Measurements from ENCODE around the gene DMRTA2.

Gene DMRTA2

DNA sequence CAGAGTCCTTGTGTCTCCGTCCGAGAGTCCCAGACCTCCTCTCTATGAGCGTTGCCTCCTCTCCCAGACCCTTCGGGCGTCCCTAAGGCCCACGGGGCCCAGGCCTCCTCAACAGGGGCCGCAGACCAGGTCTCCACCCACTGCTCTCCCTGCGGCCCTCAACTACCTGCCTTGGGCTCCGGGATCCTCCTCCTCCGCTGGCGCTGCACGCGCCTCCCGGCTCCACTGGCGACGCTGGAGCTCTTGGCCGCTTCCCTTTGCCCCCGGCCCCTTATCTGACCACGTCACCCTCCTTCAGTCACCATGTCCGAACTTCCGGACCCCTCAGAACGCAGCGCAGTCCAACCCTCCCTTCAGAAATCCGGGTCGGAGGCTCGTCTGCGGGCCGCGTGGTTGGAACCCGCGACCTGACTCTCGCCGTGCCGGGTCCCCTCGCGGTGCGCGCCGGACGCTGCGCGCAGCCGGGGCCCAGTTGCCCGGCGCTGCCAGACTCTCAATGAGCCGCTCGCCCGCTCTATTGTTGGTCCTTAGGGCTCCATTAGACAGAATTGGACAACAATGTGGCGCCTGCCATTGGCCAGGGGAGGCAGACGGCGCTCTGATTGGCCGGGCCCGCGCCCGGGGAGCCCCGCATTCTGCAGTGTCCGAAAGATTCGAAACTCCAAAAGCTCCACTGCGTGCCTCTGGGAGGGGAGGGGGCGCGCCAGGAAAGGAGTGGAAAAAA lies at the start of gene DMRTA2:
Gene DMRTA2 (minus strand): TSS at position 498 of the 724 bp plus-strand sequence. CDS start 1,907 bp downstream, outside the sequence.
- DNase-seq = no peak

DNA sequence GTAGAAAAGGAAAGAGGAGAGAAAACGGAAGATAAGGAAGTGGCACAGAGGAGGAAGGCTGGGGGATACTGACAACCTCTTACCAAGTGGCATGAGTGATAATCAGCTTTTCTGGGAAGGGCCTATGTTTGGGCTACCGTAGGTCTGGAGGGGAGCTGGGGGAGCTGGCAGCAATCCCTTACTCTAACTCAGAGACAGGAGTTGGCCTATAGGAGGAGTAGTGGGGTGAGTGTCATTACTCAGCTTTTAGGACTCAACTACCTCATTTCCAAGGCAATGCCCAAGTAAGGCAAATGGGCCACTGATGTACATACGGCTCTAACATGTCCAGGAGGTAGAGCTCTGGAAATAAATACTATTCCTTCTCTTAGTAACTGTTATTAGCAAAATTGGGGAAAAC lies 48.7 kb upstream of the DMRTA2 start:
- no peak for DNase-seq

DNA sequence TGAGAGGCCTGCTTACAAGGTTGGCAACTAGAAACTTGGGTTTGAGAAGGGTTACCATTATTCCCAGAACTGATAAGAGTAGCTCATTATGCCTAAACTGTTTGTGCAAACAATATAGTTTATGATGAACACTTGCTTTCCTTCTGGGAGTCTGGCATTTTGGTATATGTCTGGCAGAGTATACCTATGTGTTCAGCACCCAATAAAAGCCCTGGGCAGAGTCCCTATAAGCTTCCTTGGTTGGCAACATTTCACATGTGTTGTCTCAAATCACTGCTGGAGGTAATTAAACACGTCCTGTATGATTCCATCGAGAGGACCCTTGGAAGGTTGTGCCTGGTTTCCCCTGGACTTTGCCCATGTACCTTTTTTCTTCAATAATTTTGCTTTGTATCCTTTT lies 39.7 kb upstream of the DMRTA2 start:
- DNase-seq = no peak

DNA sequence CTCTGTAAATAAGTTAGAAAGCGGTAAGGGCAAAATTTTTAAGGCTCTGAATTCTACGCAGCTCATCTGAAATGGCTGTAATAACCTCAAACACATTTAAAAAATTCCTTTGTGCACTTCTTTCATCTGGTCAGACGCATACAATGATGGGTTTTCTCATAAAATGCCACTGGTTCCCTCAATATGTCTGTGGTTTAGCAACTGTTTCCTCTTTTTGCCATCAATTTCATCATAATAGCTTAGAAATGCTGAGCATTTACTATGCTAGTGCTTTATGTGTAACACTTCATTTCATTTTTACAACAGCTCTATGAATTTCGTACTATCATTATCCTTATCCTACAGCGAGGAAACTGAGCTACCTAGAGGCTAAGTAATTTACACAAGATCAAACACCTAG lies 35.3 kb upstream of the DMRTA2 start:
- DNase-seq = no peak

DNA sequence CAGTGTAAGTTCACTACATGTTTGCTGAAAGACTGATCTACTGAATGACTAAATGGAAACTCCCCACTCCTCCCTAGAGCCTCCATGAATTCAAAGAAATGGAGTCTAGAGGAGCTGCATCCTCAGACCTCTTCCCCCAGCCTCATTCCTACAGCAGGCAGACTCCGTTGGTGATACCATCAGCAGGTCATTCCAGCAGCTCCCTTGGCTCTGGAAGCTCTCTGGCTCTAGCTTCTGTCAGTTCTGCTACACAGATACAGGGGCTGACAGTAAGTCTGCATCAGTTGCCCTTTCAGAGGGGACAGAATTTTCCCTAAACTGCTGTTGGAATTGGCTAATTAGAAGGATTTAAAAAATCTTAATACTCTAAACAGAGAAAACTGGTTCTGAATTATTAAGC lies 31.7 kb upstream of the DMRTA2 start:
- DNase-seq = no peak

DNA sequence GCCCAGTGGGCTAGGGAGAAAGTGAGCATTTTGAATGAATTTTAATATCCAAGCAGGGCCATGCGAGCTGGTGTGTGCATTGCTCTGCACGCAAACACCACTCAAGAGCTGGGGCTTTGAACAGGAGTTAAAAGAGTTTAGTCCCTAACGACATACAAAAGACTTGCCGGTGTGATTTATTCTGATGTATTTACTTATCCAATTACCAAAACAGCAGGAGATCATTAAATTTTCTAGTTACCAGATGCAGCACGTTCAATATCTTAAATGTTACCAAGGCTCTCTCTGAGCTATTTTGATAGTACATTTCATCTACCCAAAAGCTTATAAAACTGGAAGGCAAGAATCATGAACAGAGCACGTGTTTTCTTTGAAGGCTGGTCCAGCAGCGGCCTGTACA lies 30.0 kb upstream of the DMRTA2 start:
- no peak for DNase-seq

DNA sequence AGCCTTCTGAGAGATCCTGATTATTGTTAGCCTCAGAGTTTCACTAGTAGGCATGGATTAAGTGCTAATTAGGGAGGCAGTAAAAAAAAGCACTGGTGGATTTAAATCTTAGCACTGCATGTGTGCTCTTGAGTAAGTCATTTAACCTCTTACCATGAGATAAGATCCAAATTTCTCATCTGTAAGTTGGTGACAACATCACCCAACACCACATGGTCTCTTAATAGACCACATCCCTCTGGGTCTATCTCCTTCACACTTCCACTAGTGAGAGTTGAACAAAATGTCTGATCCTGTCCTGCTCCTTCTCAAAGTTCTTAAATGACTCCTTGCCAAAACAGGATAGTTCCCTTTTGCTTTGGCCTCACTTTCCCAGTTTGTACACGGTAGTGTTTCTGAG lies 29.5 kb upstream of the DMRTA2 start:
- DNase-seq = no peak

DNA sequence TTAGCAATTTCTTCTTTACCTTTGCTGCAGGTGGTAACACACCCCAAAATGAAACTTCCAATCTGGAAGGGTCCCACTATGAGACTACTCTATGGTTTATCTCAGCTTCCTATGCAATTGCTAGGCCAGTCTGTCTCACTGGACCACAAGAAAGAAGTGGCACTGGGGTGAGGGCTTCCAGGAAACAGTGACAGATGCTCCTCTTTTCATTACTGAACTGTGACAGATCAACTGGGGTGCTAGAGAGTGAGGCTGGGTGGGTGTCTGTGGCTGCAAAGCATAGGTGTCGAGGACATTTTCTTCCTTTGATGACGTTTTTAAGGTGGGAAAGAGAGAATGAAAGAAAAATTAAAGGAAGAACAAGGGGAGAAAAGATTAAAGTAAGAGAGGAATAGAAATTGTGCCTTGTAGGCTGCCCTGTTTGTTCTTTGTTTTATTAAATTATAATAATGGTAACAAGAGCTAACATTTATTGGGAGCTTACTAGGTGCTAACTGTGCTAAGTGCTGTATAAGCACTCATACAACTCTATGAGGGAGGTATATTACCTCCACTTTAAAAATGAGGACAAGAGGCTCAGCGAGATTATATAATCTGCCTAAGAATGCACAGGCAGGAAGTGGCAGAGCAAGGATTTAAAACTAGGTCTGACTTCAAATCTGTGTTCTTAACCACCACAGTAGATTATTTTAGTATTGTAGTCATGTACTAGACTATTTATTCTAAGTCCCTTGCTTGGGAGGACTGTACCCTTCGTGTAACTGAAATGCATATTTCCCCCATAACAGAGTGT lies 27.8 kb upstream of the DMRTA2 start:
- no peak for DNase-seq

DNA sequence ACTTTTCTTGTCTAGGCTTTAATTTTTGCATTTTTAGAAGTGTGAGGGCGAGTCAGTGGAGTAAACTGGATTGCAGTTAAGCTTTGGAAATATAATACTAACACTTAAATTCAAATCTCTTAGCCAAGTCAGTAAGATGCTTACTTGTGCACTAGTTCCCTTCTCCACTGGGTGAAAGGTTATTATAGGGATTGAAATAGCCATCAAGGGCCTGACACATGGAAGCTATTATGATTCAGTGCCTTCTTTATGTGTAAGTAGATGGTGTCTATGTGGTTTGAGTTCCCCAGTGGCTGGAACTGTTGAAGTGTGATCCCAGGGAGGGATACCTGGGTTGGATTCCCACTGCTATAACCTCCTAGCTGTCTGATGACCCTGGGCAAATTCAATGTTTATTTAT lies 24.7 kb upstream of the DMRTA2 start:
- DNase-seq = no peak

DNA sequence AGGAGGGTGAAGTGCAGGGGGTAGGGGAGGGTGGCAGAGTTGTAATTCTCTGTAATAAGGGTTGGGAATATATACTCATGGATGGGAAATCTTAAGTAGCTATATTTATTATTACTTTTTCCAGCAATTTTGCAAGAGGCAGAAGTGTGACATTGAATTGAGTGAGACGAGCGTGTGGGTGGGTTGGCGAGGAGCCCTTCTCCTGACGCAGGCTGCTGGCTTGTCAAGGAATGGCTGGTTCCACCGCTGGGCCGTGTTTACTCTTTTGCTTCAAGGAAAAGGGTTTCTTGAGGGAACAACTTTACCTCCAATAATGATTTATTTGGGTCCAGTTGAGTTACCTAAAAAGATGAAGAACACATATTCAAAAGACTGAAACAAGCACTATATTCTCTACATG lies 17.9 kb upstream of the DMRTA2 start:
- DNase-seq = no peak

DNA sequence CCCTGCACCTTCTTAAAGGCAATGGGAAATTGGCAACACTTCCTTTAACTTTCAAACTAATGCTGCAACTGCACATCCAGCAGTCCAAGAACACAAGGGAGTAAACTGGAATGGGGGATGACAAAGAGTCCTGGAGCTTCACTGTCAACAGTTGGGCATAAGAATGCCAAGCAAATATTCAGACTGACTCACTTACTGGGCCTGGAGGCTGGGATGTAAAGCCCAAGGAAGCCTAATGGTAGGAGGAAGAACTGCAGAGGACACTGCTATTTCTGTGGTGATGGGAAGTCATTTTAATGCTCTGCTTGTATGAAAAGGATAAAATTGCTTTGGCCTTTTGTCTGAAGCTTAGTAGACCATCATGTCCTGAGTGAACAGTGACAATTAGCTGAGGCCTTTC lies 15.7 kb upstream of the DMRTA2 start:
- no peak for DNase-seq

DNA sequence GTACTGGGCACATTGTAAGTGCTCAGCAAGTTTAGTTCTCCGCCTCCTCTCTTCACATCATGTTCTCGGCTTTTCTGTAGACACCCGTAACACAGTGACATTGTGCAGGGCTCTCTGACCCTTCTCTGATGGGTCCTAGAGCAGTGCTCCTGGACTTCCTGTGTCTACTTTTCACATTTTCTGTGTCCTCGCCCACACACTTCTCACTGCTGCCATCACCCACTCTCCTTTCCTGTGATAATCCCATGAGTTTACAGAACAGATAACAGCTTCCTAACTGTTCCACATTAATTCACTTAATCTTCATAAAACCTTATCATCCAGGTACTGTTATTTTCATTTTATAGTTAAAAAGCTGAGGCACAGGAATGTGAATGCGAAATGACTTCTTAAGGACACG lies 13.2 kb upstream of the DMRTA2 start:
- DNase-seq = no peak

DNA sequence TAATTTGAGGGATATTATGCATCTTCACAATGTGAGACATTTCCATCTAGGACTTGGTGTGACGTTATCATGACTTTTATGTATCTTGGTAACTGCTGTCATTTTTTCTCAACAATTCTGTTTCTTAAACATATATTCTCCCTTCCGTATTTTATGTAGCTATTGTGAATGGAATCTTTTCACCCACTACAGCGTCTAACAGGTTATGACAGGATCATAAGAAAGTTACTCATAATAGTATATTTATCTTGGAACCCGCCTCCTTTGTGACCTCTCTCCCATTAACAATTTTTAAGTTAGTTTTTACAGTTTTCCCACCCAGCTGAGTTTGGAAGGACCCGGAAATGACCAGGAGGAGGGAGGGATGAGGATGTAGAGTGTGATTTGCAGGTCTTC lies 6.8 kb upstream of the DMRTA2 start:
- no peak for DNase-seq

DNA sequence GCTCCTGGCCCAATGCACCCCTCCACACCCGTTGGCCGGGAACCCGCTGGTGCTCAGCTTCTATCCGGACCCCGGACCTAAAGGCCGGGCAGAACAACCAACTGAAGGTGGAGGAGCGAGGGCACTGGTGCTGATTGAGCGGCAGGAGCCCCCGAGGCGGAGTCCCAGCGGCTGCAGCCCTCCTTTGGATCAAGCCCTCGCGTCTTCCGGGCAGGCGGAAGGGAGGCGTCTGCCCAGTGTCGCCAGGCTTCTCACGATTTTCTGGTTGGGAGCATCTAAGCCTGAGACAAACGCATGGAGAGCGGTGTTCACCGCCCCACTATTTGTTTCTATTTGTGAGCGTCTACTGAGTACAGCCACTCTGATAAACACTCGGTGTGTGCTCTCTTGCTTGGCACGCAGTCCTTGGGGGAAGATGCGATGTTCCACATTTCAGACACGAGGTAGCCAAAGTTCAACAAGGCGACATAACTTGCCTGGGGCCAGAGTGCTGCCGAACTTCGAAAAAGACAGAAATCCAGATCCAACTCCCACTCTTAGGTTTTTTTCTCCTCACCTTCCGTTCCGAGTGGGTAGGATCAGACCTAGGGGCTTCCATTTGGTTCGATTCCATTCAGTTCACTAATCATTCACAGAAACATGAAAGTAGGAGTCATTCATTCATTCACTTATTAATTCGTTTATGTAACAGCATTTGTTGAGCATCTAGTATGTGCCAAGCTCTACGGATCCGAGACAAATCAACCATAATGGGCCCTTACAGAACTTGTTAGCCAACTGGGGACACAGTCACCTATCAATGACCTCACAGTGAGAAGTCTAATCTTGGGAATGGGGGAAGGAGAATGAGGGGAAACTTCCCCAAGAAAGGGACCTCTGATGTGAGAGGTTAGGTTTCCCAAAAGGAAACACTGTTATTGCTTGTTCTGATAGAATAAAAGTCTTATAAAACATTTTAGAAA lies 4.9 kb upstream of the DMRTA2 start:
- no peak for DNase-seq

DNA sequence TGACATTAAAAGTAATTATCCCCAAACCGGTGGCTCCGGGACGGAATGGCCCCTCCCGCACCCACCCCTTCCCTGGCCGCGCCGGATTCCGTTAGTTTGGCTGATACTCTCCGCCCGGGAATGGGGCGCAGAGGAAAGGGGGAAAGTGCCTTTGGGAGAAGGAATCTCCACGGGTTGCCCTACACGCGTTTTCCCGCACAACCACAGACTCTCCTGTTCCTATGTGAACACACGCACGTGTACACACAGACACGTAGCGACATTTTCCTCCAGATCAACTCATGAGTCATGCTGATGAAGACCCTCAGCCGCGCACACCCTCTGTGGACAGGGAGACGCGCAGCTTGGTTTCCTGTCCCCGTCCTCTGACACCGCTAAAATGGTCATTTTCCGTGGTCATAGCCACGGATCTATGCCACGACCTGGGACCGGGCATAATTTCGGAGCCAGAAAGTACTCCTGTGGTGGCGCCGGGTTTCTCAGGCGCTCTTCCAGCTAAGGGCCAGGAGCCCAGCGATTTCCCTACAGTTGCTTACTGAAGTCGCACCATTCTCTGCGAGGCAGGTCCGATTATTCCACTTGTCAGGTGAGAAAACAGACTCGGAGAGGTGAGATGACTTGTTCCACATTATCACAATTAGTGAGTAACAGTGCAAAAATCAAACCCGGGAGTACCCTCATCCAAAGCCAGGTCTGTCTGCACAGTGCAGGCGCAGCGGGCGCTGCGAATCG lies 4.0 kb upstream of the DMRTA2 start:
- DNase-seq = no peak

DNA sequence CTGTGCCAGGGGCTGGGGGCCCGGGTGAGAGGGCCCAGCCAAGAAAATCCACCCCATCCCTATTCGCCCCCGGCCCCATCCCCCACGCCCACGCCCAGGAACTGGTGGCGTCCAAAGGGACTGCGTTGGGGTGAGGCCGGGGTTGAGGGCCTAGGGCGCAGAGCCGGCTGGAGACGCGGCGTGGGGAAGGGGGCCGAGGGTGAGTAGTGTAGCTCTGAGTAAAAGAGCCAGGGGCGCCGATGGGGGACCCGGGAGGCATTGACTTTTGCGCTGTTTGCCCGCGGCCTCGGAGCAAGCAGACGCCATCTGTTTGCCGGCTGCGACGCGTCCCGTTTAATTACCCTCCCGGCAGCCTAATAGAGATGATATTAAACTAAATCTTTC lies 3.5 kb upstream of the DMRTA2 start:
- DNase-seq = no peak

DNA sequence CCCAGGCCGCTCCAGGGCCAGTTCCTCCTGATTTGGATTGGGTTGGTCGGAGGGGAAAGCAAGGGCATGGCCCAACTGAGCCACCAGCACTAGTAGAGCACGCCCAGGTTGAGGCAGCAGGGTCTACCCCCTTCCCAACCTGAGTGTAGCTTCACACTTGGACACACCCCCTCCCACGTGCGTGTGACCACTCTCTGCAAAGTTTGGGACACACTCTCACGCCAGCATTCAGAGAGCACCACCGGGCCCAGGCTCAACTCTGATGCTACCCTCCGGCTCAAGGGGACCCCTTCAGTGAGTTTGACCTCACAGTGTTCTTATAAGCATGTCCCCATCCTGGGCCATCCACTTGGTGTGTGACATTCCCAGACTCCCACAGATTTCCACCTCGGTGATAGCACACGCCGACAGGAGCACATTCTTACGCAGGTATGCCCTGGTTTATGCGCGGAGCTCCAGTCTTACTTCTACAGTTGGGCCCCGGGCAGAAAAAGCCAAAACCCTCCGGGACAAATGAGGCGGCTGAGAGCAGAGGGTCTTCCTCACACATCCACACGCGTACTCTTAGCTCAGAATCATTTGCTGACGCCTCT lies 3.0 kb upstream of the DMRTA2 start:
- no peak for DNase-seq

DNA sequence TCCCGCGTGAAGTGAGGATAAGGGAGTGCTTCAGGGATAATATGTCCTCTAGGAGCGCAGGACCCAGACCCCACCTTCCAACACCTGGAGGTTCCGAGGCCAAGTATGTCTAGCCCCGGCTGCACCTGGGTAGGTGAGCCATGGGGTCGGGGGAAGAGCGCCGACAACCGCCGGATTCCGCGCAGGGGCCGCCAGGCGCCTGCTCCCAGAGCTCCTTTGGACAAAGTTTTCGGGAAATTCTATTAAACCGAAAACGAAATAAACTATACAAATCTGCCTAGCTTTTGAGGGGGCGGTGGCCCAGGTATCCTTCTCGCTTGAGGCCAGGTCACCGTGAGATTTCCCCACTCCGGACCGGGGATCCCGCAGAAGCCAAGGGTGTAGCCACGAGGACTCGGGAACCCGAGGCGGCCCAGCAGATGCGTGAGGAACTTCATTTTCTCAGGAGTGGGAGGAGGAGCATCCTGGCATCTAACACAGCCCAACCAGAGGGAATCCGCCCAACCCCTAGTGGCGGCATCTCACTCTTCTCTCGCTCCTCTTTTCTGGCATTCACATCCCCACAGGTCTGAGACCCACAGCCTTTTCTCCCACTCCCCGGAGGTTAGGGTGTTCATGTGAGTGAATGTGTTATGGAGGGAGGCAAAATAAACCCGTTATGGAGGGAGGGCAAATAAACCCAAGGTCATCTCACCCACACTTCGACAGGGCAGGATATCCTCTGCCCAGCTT lies 2.3 kb upstream of the DMRTA2 start:
- DNase-seq = no peak

DNA sequence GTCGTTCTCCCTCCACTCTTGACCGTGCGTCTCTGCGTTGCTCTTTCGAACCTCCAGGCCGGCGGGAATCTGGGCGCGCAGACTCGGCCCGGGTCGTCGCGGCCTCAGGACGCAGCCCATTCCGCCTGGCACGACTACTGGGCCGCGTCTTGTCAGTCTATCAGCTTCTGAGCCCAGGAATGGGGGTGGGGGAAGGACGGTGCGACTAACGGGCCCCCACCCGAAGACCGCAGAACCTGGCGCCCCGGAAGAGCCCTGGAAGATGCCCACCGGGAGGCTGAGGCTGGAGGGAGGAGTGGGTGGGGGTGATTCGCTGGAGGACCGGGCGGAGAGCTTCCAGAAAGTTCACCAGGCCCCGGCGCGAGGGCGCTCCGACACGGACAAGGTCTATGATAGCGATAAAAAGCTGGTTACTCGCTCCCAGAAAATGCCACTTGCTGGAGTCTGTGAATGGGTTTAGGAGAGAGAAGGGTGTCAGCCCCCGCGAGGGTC lies 1.7 kb upstream of the DMRTA2 start:
- no peak for DNase-seq

DNA sequence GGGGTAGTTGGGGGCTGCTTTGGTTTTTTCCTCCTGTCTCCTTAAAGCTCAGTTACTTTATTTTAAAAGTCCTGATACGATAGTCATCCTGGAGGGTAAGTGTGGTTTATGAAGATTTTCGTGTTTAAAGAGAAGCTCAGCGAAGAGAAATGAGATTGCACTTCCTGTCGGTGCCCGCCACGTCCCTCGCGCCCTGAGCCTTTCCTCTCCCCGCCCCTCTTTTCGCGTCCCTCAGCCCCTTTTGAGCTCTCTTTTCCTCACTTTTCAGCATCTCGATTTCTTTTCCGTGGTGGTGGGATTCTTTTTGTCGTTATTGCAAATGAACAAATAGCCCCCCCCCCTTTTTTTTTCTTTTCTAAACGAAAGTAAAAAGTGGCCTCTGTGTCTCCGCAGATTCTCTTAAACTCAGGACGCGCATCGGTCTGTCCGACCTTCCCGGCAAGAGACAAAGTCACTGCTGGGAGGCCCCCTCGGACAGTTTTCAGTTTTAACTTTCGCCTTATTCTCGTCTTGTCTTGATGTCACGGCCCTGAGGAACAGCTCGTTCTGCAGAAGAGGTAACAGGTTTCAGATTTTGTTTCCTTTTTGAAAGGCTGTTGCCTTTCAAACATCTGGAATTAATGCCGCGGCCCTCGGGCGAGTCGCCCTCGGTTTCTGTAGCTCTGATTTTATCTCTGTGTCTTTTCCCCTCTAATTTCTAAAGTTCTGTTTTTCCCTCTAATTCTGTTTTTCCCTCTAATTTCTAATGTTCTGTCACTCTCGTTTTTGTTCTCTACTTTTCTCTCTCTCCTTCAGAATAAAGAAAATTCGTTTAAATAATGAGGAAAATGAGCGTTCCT lies 1.0 kb upstream of the DMRTA2 start:
- no peak for DNase-seq

DNA sequence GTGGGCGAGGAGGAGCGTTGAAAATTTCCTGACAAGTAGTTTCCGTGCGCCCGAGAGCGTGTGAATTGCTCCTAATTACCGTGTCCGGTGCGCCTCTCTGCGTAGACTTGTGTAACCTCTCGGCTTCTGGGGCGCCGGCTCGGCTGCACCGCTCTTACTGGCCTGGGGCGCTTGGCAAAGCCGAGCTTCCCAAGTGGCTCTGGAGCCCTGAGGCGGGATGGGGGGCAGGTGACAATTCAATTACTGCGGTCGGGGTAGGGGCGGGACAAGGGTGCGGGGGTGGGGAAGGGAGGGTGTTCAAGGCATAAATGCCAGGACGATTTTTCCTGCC lies 392 bp upstream of the DMRTA2 start:
- no peak for DNase-seq

All from activated T-cell treated with anti-CD3 and anti-CD28 coated beads, Interleukin-2, amount 50 U/mL, for 1 hour (primary cell).